Measurements from ENCODE around the gene RNF150. TPM values are rescaled to one million over a fixed set of nuclear protein-coding genes. Genes with fewer than 3 reads are reported as not detected.
"Not testable (repeated sequence)": the region's sequence is repeated elsewhere in the genome, so short reads cannot be mapped to it uniquely, and the experiment has no call there.

The RNF150 gene
- total and polyA plus RNA-seq, 9 donors, result 7.6 to 43.2 (median 31.2) TPM

GRCh38 chr4:141056473-141056872 lies 76.8 kb downstream of the RNF150 start:
- 75 to 87% (median 81%) methylated on average over 3 of the region's 3 CpGs for WGBS, 3 donors
- no peak for TF ChIP-seq EP300 (IDR thresholded peaks at IDR 0.05)
- no peak for TF ChIP-seq POLR2A (IDR thresholded peaks at IDR 0.05)
- no peak for TF ChIP-seq CTCF (IDR thresholded peaks at IDR 0.05)
- Histone ChIP-seq H3K36me3 (no peaks in the 10 kb centered on the region), H3K9me3 (no peaks in the 10 kb centered on the region), H3K4me3 (no peak overlapping the region), H3K4me1 (ENCODE audit: insufficient read depth) (no peaks in the 10 kb centered on the region), H3K27ac (no peak overlapping the region), H3K27me3 (no peaks in the 10 kb centered on the region)
- intact Hi-C loops (cut with DNase I), result no loop called here
- no peak for DNase-seq

GRCh38 chr4:141054446-141054845 lies 78.8 kb downstream of the RNF150 start:
- 89 to 96% (median 90%) methylated on average over 2 of the region's 2 CpGs for WGBS, 3 donors
- H3K4me1 ChIP-seq (ENCODE audit: insufficient read depth), result no peaks in the 10 kb centered on the region
- H3K27me3 ChIP-seq, result no peaks in the 10 kb centered on the region
- no peaks in the 10 kb centered on the region for H3K36me3 ChIP-seq
- no peak overlapping the region for H3K27ac ChIP-seq
- no peaks in the 10 kb centered on the region for H3K9me3 ChIP-seq
- intact Hi-C loops (cut with DNase I), result no loop called here
- TF ChIP-seq POLR2A (IDR thresholded peaks at IDR 0.05), result no peak
- no peak for TF ChIP-seq CTCF (IDR thresholded peaks at IDR 0.05)
- TF ChIP-seq EP300 (IDR thresholded peaks at IDR 0.05), result no peak
- no peak overlapping the region for H3K4me3 ChIP-seq
- no peak for DNase-seq

GRCh38 chr4:141050999-141051398 lies 82.3 kb downstream of the RNF150 start:
- H3K9me3 ChIP-seq; H3K36me3 ChIP-seq; DNase-seq; intact Hi-C loops (cut with DNase I); H3K4me3 ChIP-seq; H3K27ac ChIP-seq; H3K27me3 ChIP-seq; H3K4me1 ChIP-seq (ENCODE audit: insufficient read depth): not testable (repeated sequence)
- 90 to 100% (median 96%) methylated on average over 1 of the region's 1 CpG for WGBS, 3 donors

GRCh38 chr4:141047228-141047884 lies 85.9 kb downstream of the RNF150 start:
- Histone ChIP-seq H3K27me3 (no peaks in the 10 kb centered on the region), H3K27ac (peak overlapping the region in 1 of 2 donors; percentile 5), H3K4me1 (ENCODE audit: insufficient read depth) (peaks cover 4% of the 10 kb centered on the region), H3K36me3 (no peaks in the 10 kb centered on the region), H3K4me3 (no peak overlapping the region), H3K9me3 (no peaks in the 10 kb centered on the region)
- no peak for DNase-seq
- WGBS, 3 donors, result 55 to 64% (median 57%) methylated on average over 7 of the region's 7 CpGs
- TF ChIP-seq POLR2A (IDR thresholded peaks at IDR 0.05) (no peak), EP300 (IDR thresholded peaks at IDR 0.05) (no peak), CTCF (IDR thresholded peaks at IDR 0.05) (no peak)
- intact Hi-C loops (cut with DNase I), result no loop called here

- no peaks in the 10 kb centered on the region for H3K9me3 ChIP-seq
- WGBS, 3 donors, result 4 to 16% (median 10%) methylated on average over 3 of the region's 3 CpGs
- no peaks in the 10 kb centered on the region for H3K36me3 ChIP-seq
- H3K4me3 ChIP-seq, result no peak overlapping the region
- intact Hi-C loops (cut with DNase I), result no loop called here
- H3K27ac ChIP-seq, result peak overlapping the region in 1 of 2 donors; percentile 5
- no peak for TF ChIP-seq CTCF (IDR thresholded peaks at IDR 0.05)
- no peak for TF ChIP-seq EP300 (IDR thresholded peaks at IDR 0.05)
- no peak for TF ChIP-seq POLR2A (IDR thresholded peaks at IDR 0.05)
- H3K4me1 ChIP-seq (ENCODE audit: insufficient read depth), result peaks cover 4% of the 10 kb centered on the region
- no peaks in the 10 kb centered on the region for H3K27me3 ChIP-seq
- DNase-seq, result peak in 4 of 5 donors; percentile 22 to 43 (median 33)
Measured at GRCh38 chr4:141046255-141046654, 87.0 kb downstream of the RNF150 start.
